ENCODE results near the gene HSPB7.

DNA sequence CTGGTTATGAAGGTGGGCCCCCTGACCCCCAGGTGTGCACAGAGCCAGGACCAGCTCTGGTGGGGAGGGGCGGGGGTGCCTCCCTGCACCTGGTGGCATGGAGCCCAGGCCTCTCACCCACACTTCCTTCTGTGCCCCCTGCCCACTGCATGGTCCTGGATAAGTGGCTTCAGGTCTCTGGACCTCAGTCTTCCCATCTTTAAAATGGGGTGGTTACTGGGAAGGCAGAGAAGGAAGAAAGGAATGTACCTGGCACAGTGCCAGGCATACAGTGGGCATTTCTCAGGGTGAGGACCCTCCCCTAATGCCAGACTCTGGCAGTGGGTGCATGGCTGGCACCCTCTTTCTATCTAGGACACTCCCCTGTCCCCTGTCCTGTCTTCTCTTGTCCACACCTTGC lies 11.4 kb upstream of the HSPB7 start:
- TF ChIP-seq, protein P1, sequence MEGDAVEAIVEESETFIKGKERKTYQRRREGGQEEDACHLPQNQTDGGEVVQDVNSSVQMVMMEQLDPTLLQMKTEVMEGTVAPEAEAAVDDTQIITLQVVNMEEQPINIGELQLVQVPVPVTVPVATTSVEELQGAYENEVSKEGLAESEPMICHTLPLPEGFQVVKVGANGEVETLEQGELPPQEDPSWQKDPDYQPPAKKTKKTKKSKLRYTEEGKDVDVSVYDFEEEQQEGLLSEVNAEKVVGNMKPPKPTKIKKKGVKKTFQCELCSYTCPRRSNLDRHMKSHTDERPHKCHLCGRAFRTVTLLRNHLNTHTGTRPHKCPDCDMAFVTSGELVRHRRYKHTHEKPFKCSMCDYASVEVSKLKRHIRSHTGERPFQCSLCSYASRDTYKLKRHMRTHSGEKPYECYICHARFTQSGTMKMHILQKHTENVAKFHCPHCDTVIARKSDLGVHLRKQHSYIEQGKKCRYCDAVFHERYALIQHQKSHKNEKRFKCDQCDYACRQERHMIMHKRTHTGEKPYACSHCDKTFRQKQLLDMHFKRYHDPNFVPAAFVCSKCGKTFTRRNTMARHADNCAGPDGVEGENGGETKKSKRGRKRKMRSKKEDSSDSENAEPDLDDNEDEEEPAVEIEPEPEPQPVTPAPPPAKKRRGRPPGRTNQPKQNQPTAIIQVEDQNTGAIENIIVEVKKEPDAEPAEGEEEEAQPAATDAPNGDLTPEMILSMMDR (IDR thresholded peaks at IDR 0.05), result no peak
- TF ChIP-seq POLR2A (IDR thresholded peaks at IDR 0.05), result no peak

Measured in vagina (tissue), 2 donors.